ENCODE data around the gene RASEF. TPM values are rescaled to one million over a fixed set of nuclear protein-coding genes. Genes with fewer than 3 reads are reported as not detected.
"Not testable (repeated sequence)": the region's sequence is repeated elsewhere in the genome, so short reads cannot be mapped to it uniquely, and the experiment has no call there.

RASEF gene
- polyA plus RNA-seq, 1 donor = 0.36 TPM

GRCh38 chr9:82969291-82969690 lies 93.7 kb downstream of the RASEF start:
- no peak for DNase-seq

- DNase-seq = no peak
These were observed 94.1 kb downstream of the RASEF start for GRCh38 chr9:82968816-82969215.

GRCh38 chr9:82968388-82968787 lies 94.6 kb downstream of the RASEF start:
- no peak for DNase-seq

- peak; percentile 75 for DNase-seq
These were observed 101.3 kb downstream of the RASEF start for GRCh38 chr9:82961504-82962125.

- no peak for DNase-seq
These were observed 105.2 kb downstream of the RASEF start for GRCh38 chr9:82957529-82958379.

GRCh38 chr9:82949203-82949602 lies 113.7 kb downstream of the RASEF start:
- DNase-seq = no peak

GRCh38 chr9:82940376-82940775 lies 122.6 kb downstream of the RASEF start:
- DNase-seq = no peak

- DNase-seq = no peak
These were observed 123.5 kb downstream of the RASEF start for GRCh38 chr9:82939451-82939850.

- no peak for DNase-seq
These were observed 124.3 kb downstream of the RASEF start for GRCh38 chr9:82938426-82939218.

GRCh38 chr9:82936561-82936960 lies 126.4 kb downstream of the RASEF start:
- not testable (repeated sequence) for DNase-seq

- no peak for DNase-seq
These were observed 128.0 kb downstream of the RASEF start for GRCh38 chr9:82934949-82935348.

- DNase-seq = not testable (repeated sequence)
These were observed 128.9 kb downstream of the RASEF start for GRCh38 chr9:82934025-82934424.

GRCh38 chr9:82930116-82930515 lies 132.8 kb downstream of the RASEF start:
- DNase-seq = no peak

Measured in hindlimb muscle (tissue), 1 donor.